Suppressor macrophage (primary cell): Measurements from ENCODE around the gene OSBPL2.
A peak's percentile ranks its signal among the peaks of the same experiment; 100 is the strongest.

Experiments
- DNase-seq, 4 experiments: peaks; one replicate each; pipeline ENCODE4 v3.0.0-alpha.2; 2020 to 2022

The OSBPL2 gene

DNA sequence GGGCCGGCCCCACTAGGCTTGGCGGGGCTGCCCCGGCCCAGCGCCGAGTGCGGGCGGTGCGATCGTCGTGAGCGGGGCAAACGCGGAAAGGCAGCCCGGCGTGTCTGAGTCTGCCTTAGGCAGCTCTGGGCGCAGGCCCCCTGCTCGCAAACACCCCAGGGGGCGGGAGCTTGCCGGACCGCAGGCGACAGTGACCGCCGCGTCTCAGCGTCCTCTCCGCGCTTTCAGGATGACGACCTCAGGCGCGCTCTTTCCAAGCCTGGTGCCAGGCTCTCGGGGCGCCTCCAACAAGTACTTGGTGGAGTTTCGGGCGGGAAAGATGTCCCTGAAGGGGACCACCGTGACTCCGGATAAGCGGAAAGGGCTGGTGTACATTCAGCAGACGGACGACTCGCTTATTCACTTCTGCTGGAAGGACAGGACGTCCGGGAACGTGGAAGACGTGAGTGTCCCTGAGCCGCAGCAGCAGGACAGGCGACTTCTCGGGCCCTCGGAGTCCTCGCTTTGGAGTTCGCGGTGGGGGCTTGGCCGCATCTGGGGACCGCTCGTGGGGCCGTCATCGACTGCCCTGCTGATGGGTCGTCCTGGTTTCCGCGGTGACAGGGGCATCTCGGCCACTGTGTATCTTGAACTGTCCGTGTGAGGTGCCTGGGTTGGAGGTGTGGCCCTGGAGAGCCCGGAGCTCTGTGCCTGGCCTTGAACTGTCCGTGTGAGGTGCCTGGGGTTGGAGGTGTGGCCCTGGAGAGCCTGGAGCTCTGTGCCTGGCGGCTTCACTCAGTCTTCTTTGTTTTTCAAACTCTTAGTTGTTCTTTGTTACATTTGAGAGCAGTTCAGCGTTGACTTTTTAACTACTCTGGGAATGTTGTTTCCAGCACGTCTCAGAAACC, 65.3 kb downstream of the OSBPL2 start:
- DNase-seq = peak; percentile 27 to 57 (median 44)

- DNase-seq = no peak
These were observed 66.2 kb downstream of the OSBPL2 start for GRCh38 chr20:62304331-62305148.

- DNase-seq = no peak
These were observed 66.9 kb downstream of the OSBPL2 start for GRCh38 chr20:62305149-62305764.

DNA sequence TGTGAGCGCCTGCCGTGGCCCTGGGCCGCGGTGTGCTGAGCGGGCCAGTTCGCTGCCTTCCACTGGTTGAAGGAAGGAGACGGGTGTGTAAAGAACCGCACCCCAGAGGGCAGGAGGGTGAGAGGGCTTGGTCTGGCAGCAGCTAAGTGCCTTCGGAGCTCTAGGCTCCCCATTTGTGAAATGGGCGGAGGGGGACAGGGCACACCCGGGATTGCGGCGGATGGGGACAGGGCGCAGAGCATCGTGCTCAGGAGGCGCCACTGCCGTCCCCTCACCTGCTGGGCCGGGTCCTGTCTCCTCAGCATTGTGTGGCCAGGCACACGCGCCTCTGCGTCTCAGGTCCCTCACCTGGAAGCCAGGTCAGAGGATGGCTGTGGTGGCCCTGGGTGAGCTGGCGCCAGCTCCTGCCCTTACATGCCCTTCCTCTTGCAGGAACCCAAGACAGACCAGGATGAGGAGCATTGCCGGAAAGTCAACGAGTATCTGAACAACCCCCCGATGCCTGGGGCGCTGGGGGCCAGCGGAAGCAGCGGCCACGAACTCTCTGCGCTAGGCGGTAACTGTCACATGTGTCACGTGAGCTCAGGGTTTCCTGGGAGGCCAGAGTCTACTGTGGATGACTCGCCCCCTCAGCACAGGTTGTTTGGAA, 67.6 kb downstream of the OSBPL2 start:
- DNase-seq = no peak

DNA sequence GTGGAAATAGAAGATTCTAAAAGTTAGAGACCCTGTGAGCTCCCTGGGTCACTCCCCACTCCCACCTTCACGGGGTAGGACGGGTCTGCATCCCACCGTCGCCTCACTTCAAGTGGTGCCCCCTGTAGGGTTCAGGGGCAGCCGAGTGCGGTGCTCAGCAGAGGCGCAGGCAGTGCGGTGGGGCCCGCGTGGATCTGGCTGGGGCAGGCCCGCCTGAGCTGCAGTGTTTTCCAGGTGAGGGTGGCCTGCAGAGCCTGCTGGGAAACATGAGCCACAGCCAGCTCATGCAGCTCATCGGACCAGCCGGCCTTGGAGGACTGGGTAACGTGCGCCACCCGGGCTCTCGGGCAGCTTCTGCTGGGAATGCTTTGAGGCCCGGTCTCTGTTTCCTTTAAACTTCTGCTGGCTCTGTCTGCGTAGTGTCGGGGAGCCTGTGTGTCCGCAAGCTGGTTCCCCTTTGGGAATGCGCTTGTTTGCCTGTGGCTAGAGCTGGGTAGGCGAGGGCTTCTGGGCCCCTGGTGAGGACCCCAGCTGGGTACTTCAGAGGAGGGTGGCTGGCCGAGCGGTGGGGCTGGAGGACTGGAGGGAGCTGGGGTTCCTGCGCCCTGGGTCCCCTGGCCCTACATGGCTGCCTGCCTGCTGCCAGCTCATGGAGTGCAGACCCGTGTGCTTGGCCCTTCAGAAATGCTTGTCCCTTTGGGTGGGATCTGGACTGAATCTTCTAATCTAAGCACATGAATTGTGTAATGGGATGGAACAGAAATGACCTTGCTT, 68.3 kb downstream of the OSBPL2 start:
- no peak for DNase-seq

DNA sequence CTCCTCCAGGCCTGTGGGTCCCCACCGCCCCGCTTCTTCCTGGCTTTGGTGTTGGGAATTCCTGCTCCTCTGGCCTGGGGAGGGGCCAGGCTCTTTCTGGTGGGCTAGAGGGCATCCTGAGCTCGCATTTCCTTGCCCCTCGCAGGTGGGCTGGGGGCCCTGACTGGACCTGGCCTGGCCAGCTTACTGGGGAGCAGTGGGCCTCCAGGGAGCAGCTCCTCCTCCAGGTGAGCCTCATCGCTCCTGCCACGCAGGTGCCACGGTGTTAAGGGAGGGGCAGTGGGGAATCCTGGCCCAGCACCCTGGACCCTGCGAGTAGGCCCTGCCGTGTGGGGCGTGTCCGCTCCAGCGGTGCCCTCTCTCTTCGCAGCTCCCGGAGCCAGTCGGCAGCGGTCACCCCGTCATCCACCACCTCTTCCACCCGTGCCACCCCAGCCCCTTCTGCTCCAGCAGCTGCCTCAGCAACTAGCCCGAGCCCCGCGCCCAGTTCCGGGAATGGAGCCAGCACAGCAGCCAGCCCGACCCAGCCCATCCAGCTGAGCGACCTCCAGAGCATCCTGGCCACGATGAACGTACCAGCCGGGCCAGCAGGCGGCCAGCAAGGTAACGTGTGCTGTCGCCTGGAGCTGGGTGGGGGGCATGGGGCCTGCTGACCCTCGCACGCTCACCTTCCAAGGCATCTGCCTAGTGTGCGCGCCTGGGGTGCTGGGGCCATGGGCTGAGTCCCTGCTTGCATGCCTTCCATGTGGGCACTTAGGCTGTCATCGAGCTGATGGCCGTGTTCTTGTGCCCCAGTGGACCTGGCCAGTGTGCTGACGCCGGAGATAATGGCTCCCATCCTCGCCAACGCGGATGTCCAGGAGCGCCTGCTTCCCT, 69.1 kb downstream of the OSBPL2 start:
- DNase-seq = no peak

DNA sequence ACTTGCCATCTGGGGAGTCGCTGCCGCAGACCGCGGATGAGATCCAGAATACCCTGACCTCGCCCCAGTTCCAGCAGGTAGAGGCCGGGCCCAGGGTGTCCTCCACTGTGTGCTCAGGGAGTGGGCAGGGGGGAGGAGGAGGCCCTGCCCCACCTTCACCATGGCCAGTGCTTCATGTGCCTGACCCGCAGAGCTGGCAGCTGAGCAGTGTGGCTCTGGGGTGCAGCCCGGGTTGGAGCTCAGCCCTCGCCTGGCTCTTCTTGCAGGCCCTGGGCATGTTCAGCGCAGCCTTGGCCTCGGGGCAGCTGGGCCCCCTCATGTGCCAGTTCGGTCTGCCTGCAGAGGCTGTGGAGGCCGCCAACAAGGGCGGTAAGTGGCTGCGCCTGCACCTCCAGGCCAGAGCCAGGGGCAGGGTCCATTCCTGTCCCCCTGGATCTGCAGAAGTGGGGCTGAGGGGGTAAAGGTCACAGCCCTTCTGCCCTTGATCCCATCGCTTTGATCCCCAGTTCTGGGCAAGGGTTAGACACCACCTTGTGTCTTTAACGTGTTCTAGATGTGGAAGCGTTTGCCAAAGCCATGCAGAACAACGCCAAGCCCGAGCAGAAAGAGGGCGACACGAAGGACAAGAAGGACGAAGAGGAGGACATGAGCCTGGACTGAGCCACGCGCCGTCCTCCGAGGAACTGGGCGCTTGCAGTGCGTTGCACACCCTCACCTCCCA, 69.9 kb downstream of the OSBPL2 start:
- DNase-seq = no peak

GRCh38 chr20:62309198-62309944, 71.0 kb downstream of the OSBPL2 start:
- DNase-seq = no peak

GRCh38 chr20:62309947-62310756, 71.8 kb downstream of the OSBPL2 start:
- no peak for DNase-seq

DNA sequence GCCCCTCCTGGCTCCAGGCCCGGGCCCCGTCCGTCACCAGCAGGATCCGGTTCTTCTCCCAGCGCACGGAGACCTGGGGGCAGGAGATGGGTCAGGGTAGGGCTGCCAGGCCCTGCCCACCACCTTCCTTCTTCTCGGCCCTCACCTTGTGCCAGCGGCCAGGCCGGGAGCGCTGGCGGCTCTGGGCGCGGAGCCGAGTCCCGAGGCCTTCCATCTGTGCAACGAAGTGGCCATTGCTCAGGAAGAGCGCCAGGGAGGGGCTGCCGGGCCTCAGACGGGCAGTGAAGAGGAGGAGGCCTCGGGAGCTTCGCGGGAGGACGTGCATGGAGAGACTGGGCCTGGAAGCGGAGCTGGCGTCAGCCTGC, 72.4 kb downstream of the OSBPL2 start:
- DNase-seq = no peak

- no peak for DNase-seq
These were observed 72.8 kb downstream of the OSBPL2 start for GRCh38 chr20:62311150-62311549.

DNA sequence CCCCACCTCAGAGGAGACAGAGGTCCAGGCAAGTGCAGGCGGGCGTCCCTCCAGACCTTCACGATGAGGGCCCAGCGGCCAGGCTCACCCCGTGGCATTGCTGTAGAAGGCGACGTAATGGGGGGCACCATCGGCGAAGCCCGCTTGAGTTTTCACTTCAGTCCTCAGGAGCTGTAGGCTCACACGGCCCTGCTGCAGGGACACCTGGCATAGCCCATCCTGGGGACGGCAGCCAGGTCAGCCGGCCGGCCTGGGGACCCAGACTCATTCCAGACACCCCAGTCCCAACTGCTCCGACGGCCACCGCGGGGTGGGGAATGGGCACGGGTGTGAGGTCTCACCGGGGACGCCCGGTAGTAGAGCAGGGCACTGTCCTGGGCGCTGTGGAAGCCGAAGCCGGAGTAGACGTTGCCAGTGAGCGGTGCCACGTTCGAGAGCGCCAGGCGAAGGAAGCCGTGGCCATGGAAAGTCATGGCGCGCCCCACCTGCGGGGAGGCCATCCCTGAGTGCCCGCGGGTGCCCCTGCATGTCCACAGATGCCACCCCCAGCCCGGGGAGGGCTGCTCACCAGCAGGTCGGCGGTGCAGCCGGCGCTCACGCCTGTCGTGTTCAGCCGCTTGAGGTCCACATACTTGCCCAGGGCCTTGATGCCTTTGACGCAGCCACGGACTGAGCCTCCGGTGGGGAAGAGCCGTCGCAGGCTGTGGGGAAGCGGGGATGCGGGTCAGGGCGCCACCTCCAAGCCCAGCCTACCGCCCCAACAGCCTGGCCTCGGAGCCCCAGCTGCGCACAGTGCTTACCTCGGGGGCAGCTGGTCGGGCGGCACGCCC, 73.7 kb downstream of the OSBPL2 start:
- no peak for DNase-seq

DNA sequence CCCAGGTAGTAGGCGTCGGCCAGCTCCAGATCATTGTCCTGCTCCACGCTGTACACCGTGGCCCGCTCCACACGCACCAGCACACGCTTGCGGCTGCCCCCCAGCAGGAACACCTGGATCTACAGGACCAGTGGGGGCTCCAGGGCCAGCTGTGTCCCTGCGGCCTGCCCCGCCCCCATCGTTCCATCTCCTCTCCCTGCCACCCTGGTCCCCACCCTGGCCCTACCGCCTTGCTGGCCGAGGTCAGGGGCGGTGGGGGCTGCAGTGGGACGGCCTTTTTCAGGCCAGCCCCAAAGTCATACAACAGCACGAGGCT, 74.3 kb downstream of the OSBPL2 start:
- no peak for DNase-seq

- no peak for DNase-seq
These were observed 74.7 kb downstream of the OSBPL2 start for GRCh38 chr20:62313021-62313420.

DNA sequence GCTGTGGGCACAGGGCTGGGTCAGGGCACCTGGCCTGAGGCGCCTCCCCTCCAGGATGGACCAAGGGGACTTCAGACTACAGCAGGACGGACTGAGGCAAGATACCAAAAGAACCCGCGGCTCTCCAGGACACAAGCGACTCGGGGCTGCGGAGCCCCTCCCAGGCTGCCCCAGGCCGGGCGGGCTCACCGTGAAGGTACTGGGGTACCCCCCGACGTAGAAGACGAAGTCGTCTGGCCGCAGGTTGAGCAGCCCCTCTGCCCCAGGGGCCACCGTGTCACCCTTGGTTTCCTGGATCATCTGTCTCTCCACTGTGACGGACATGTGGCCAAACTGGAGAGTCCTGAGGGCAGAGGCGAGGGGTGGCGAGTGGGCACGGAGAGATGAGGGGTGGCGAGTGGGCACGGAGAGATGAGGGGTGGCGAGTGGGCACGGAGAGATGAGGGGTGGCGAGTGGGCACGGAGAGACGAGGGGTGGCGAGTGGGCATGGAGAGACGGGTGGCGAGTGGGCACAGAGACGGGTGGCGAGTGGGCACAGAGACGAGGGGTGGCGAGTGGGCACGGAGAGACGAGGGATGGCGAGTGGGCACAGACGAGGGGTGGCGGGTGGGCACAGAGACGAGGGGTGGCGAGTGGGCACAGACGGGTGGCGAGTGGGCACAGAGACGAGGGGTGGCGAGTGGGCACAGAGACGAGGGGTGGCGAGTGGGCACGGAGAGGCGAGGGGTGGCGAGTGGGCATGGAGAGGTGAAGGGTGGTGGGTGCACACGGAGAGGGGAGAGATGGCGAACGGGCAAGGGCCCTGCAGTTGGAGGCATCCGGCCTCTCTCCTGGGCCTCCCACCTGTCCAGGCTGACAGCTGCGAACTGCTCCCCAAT, 75.4 kb downstream of the OSBPL2 start:
- DNase-seq = no peak

DNA sequence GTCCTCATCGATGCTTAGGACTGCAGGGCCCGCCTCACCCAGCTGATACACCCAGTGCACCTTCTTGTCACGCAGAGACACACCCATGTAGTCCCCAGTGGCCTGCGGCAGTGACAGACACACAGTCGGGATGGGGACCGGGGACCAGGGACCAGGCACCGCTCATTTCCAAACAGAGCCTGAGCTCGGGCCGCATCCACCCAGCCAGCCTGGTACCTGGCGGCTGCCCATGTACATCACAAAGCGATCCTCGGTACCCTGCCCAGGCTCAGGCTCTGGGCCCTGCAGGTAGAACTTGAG, 76.0 kb downstream of the OSBPL2 start:
- no peak for DNase-seq

GRCh38 chr20:62314711-62315302, 76.5 kb downstream of the OSBPL2 start:
- no peak for DNase-seq
